ENCODE measurements around the gene PEBP1.

DNA sequence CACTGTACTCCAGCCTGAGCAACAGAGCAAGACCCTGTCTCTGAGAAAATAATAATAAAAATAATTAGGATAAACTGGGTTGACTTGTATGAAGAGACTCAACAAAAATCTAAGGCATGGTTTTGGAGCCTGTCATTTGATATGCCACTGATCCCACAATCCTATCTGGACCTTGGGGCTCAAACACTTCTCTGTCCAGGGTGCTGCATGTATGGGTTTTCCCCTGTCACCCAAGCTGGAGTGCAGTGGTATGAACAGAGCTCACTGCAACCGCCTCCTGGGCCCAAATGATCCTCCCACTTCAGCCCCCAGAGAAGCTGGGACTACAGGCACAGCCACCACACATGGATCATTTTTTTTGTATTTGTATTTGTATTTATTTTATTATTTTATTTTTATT is 26.8 kb upstream of the PEBP1 start:
- no peak for TF ChIP-seq EP300 (IDR thresholded peaks at IDR 0.05)
- no peak for TF ChIP-seq POLR2A (IDR thresholded peaks at IDR 0.05)
- TF ChIP-seq, protein P1, sequence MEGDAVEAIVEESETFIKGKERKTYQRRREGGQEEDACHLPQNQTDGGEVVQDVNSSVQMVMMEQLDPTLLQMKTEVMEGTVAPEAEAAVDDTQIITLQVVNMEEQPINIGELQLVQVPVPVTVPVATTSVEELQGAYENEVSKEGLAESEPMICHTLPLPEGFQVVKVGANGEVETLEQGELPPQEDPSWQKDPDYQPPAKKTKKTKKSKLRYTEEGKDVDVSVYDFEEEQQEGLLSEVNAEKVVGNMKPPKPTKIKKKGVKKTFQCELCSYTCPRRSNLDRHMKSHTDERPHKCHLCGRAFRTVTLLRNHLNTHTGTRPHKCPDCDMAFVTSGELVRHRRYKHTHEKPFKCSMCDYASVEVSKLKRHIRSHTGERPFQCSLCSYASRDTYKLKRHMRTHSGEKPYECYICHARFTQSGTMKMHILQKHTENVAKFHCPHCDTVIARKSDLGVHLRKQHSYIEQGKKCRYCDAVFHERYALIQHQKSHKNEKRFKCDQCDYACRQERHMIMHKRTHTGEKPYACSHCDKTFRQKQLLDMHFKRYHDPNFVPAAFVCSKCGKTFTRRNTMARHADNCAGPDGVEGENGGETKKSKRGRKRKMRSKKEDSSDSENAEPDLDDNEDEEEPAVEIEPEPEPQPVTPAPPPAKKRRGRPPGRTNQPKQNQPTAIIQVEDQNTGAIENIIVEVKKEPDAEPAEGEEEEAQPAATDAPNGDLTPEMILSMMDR (IDR thresholded peaks at IDR 0.05), result no peak
- TF ChIP-seq POLR2AphosphoS5 (IDR thresholded peaks at IDR 0.05), result no peak

All from gastroesophageal sphincter (tissue), 3 donors.